ENCODE data around the gene DENND5B.

The DENND5B gene

GRCh38 chr12:31471823-31472222 lies 119.1 kb downstream of the DENND5B start:
- no peak for DNase-seq (ENCODE audit: low read depth)

DNA sequence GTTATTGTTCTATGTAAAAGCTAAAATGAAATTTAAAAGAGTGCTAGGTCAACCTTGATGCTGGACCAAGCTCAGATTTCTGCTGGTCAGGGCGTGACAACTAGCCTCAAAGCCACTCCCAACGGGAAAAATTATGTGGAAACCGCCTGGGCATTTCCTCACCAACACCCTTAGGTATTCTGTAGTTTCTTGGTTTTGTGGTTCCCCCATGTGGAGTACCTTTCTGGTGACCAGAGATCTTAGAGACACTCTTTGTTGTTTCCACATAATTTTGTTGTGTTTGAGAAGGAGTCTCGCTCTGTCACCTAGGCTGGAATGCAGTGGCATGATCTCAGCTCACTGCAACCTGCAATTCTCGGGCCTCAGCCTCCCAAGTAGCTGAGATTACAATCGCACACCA lies 119.9 kb downstream of the DENND5B start:
- no peak for DNase-seq (ENCODE audit: low read depth)

GRCh38 chr12:31470459-31470858 lies 120.5 kb downstream of the DENND5B start:
- no peak for DNase-seq (ENCODE audit: low read depth)

- no peak for DNase-seq (ENCODE audit: low read depth)
Observed at GRCh38 chr12:31466768-31467167, 124.2 kb downstream of the DENND5B start.

DNA sequence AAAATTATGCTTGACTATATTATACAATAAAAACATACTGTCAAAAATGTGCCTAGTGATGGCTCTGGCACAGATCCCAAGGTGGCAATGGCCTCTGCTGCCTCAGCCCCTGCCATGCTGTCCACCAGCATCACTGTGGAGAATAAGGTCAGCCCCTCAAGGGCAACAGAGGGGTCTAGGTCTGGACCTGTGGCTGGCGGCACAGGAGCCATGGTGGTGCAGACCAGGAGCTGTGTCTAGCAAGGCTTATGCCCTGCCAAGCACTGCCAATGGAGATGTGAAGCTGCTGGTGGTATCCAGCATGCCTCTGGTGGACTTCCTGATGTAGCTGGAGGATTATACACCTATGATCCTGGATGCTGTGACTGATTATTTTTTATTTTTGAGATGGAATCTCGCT lies 125.9 kb downstream of the DENND5B start:
- no peak for DNase-seq (ENCODE audit: low read depth)

GRCh38 chr12:31460024-31460423 lies 130.9 kb downstream of the DENND5B start:
- no peak for DNase-seq (ENCODE audit: low read depth)

GRCh38 chr12:31456562-31456961 lies 134.4 kb downstream of the DENND5B start:
- DNase-seq (ENCODE audit: low read depth) = no peak

DNA sequence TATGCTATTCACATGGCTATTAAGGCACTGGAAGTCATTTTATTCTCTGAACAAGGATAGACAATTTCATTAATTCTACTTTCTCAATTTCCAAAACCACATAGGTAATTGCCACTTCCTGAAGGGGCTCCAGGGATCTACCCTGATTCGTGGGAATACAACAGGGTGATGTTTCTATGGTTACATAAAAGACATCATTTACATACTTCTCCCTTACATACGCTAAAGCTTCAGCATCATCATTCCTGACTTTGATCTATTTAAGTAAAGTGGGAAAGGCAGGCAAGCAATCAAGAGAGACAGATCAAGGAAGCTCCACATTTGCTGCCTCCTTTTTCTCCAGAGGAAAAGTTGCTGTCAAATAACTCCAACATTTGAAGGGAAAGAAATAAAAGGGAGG lies 146.2 kb downstream of the DENND5B start:
- no peak for DNase-seq (ENCODE audit: low read depth)

- DNase-seq (ENCODE audit: low read depth) = no peak
Observed at GRCh38 chr12:31440586-31440985, 150.3 kb downstream of the DENND5B start.

DNA sequence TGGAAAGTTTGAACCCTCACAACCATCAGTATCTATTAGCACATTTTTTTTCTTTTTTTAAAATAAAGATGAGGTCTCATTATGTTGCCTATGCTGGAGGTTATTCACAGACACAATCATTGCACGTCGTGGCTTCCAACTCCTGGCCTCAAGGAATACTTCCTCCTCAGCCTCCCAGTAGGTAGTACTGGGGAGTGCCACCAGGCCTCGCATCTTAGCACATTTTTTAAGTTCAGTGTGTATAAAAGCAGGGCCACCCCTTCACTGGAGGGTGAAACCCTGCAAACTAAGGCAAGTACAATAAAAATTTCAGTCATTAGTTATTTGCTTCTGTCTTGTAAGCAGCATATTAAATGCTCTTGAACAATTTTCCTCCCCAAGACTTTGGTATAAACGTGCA lies 150.8 kb downstream of the DENND5B start:
- DNase-seq (ENCODE audit: low read depth) = no peak

GRCh38 chr12:31431721-31432240 lies 159.2 kb downstream of the DENND5B start:
- no peak for DNase-seq (ENCODE audit: low read depth)

DNA sequence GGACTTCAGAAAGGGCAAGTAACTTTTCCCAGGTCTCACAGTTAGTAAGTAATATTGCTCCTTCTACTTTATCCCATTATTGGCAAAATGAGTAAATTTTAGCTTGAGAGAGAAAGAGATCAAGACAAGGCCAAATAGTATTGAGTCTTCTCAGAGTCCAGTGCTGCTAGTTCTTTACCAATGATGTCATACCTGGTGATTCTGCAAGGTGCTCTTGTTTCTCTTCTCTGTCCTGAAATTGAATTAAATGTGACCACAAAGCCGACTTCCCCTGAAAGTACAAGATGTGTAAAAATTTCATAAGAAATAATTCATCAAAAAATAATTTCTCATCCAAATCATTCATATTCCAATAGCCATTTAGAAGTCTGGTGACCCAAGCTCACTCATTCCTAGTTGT lies 167.5 kb downstream of the DENND5B start:
- DNase-seq (ENCODE audit: low read depth) = no peak

DNA sequence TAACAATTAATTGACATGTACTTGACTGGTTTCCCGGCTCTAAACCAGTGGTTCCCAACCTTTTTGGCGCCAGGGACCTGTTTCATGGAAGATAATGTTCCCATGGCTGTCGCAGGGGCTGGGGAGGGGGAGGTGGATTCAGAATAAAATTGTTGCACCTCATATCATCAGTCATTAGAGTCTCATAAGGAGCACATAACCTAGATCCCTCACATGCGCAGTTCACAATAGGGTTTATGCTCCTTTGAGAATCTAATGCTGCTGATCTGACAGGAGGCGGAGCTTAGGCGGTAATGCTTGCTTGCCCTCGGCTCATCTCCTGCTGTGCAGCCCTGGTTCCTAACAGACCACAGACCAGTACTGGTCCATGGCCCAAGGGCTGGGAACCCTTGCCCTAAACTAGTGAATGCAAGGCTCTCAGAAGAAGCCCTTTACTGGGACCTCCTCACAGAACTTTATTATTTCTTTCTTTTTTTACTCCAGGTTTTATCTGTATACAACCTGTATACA lies 178.6 kb downstream of the DENND5B start:
- no peak for DNase-seq (ENCODE audit: low read depth)

DNA sequence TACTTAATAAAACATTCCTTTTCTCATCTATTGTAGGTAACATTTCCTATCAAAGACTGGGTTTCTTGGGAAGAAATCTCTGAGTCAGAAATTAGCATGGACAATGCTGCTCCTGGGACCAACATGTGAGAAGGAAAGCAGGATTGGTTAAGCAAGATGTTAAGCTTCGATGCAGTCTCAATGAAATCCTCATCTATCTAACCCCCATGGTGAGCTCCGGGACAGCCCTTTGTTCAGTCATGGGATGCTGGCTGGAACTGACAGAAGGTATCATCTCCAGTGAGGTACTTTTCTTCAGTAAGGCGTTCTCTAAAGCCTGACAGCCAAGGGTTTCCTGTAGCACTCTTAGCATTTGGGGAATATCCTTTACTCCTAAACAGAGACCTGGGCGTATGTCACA lies 182.2 kb downstream of the DENND5B start:
- no peak for DNase-seq (ENCODE audit: low read depth)

DNA sequence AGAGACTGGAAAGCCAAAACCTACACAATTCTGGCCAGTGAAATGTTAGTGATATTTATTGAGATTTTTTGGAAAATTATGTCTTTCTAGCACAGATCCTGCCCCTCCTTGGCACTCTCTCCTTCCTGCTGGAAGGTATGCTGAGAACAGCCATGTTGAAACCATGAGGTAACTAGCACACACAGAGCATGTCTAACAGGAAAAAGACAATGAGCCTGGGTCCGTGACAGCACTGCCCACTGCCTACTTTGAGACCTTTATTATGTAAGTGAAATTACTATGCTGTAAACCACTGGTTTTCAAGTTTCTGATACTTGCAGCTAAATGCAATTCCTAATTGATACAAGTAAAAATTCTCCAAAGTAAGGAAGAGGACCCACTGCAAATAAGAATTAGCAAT lies 183.4 kb downstream of the DENND5B start:
- no peak for DNase-seq (ENCODE audit: low read depth)

DNA sequence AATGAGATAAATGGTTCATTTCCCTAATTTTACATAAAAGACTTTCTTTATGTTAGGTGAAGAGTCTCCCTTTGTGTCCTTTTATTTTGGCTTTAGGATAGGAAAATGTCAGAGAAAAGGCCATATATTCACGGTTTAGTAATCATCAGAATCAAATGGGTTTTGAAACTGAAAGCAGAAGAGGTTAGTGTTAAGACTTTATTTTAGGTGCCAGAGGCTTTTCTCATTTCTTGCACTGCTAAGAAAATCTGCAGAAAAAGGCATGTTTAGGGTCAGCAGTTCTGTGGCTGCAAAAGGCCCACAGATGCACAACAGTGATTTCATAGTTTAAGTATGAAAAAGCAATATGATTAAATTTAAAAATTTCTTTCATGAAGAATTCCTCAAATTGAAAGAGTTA lies 184.6 kb downstream of the DENND5B start:
- no peak for DNase-seq (ENCODE audit: low read depth)

DNA sequence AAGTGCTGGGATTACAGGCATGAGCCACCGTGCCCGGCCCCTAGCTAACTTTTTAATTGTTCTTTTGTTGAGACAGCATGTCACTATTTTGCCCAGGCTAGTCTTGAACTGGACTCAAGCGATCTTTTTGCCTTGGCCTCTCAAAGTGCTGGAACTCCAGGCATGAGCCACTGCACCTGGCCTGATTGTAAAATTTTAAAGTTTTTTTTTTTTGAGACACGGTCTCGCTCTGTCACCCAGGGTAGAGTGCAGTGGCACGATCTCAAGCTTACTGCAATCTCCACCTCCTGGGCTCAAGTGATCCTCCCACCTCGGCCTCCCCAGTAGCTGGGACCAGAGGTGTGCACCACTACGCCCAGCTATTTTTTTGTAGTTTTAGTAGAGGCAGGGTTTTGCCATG lies 185.9 kb downstream of the DENND5B start:
- DNase-seq (ENCODE audit: low read depth) = no peak

DNA sequence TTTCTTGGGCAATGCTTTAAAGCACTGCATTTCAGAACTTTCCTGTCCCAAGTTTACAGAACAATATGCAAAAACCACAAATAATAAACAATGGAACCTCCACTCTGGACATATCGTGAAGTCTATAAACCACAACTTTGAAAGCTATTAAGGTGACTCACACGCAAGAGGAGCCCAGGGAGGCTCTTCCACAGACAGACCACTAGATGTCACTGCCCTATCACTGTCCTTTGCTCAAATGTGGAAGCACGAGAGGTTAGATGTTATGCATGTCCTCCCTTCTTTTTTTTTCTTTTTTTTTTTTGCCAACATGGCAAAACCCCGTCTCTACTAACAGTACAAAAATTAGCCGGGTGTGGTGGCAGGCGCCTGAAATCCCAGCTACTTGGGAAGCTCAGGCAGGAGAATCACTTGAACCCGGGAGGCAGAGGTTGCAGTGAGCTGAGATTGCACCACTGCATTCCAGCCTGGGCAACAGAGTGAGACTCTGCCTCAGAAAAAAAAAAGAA lies 187.8 kb downstream of the DENND5B start:
- peak; percentile 10 for DNase-seq (ENCODE audit: low read depth)

GRCh38 chr12:31393004-31393550 lies 197.9 kb downstream of the DENND5B start:
- DNase-seq (ENCODE audit: low read depth) = no peak

DNA sequence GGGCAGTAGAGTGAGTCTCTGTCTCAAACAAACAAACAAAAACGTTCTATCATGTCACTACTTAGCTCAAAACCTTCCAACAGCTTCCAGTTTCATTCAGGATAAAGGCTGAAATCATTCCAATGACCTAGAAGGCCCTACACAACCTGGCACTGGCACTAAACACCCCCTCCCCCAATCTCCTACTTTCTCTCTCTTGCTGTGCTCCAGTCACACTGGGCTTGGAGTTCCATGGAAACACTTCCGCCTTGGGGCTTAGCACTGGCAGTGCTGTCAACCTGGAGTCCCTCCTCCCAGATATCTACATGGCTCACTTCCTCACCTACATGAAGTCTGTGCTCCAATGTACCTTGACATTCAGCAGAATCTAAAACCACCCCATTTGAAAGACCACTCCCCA lies 199.9 kb downstream of the DENND5B start:
- DNase-seq (ENCODE audit: low read depth) = no peak

DNA sequence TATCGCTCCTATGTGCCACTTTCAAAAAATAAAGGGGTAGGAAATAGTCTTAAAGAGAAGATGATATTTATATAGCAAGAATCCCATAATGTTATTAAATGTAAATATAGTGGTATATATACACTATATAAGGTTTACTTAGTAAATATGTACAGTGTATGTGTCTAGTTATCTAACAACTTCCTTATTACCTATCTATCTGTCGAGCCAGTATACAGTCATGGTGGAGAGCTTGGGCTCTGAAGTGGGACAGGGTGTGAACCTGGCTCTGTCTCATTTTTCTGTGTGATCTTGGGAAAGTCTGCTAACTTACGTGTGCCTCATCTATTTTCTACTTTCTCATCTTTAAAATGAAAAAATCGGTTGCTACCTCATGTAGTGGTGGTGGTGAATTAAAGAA lies 202.2 kb downstream of the DENND5B start:
- no peak for DNase-seq (ENCODE audit: low read depth)

- no peak for DNase-seq (ENCODE audit: low read depth)
Observed at GRCh38 chr12:31387466-31387865, 203.5 kb downstream of the DENND5B start.

DNA sequence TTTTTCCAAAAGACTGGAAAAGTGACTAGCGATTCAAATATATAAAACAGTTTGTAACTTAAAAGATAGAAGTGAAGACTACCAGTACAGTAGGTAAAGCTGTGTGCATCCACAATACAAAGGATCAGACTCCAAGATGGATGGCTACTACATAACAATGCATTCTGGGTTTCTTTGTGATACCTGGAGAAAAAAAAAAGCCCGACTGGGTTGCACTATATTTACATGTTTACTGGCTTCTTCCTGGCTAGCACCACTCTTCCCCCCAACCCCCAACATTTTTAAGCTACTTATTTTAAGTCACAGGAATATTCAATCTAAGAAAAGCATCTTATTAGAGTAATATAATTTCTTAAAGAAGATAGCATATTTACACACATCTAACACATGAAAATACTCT lies 203.9 kb downstream of the DENND5B start:
- DNase-seq (ENCODE audit: low read depth) = no peak

DNA sequence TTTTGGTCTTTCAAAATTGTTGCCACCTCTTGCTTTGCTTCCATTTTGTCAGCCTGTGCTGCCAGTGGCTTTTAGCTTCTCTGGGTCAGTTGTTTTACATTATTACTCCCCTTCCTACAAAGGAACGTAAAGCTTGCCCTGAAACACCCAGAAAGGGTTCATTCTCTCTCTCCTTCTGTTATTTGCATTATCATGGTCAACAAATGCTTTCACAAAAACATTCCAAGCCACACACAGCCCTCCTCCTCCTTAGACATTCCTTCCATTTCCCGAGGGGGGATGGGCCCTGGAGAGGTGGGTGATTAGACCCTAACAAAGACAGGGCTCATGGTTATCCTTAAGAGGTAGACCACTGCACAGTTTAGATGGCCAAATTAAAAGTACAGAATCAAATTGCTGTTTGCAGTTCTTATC lies 204.6 kb downstream of the DENND5B start:
- no peak for DNase-seq (ENCODE audit: low read depth)

Data from activated T-helper 9 cell treated with anti-CD3 and anti-CD28 coated beads, Interleukin-2, amount 50 U/mL, for 16 hours (primary cell).